SH-SY5Y (cell line): ENCODE measurements around the gene TEAD1.

ENCODE experiments used
- GATA2 ChIP-seq: IDR thresholded peaks from 2 replicates; pipeline ENCODE4 v1.6.1; 2011; ENCODE audit warnings: mild to moderate bottlenecking, low read depth, low read length
- GATA3 ChIP-seq: IDR thresholded peaks from 2 replicates; pipeline ENCODE4 v1.6.1; 2011; ENCODE audit warnings: low read depth, mild to moderate bottlenecking, low read length, moderate library complexity

DNA sequence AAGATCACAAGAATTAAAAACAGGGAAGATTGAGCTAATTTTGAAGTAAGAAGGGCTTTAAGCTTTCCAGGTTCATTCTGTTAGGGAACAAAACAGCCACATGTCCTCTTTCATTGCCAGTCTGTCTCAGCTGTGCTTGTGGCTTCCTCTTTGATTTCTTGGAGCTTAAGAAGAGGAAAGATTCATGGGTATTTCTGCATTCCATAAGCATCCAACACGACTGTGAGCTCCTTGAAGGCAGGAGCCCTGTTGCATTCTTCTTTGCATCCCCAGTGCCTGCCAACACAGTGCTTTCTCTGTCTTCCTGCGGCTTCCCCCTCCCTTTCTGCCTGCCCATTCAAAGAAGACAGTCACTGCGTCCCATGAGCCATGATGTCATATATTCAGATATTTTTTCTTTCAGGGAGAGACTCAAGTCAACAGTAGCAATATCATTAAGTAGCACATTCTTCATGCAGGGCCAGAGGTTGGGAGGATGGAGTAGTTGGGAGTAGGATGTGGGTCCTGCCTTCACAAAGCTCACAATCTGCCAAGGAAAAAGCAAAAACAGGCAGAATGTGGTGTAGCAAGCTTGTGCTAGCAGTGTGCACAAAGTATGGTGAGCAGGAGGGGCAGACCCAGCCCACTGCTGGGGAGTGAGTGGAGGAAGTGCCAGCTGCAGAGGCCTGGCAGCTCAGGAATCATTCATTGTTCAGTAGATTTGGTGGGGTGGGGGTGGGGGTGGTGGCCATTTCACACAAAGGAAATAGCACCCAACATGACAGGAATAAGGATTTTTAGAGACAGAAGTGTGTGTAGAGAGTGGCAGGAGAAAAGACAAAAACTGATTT lies 172.8 kb downstream of the TEAD1 start:
- TF ChIP-seq GATA2 (no peak), GATA3 (no peak)
